Measurements from ENCODE around the gene ECE2. TPM values are rescaled to one million over a fixed set of nuclear protein-coding genes. Genes with fewer than 3 reads are reported as not detected.
A peak's percentile ranks its signal among the peaks of the same experiment; 100 is the strongest.

The ECE2 gene
- total RNA-seq, 3 donors from 2014 or later = not detected

DNA sequence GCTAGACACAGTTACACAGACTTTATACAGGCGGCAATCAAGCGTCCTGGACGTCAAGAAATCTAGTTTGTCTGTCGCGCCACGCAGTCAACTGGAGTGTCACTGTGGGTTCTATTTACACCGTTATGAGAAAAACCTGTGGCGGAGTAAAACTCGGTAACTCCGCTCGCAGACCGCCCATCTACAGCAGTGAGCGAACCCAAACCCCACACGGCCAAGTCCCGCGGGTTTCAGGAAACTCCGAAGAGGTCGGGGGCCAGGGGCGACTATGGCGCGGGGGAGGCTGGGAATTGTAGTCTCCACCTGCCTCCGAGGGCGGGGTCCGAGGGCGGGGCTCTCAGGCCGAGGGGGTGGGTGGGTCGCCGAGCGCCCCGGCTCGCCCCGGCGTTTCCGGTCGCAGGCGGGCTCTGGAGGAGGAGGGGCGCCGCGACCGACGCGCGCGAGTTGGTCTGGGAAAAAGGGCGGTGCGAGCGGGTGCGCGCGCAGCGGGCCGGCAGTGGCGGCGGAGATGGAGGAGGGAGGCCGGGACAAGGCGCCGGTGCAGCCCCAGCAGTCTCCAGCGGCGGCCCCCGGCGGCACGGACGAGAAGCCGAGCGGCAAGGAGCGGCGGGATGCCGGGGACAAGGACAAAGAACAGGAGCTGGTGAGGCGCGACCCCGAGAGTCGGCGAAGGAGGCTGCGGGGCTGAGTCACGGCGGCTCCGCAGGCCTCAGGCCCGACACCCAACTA, 23.1 kb downstream of the ECE2 start, which contains the start of gene PSMD2:
Gene PSMD2 (plus strand): TSS at position 483 of the 729 bp plus-strand sequence. CDS start 26 bp downstream, at position 509.
- peaks cover 0 to 8% of the 10 kb centered on the region in 2 donors for H3K4me1 ChIP-seq
- H3K36me3 ChIP-seq = no peaks in the 10 kb centered on the region
- H3K27me3 ChIP-seq = no peaks in the 10 kb centered on the region
- peak within 1 kb of the TSS; percentile 85 to 92 for H3K27ac ChIP-seq
- DNase-seq (ENCODE audit: low spot score in 2 of 2) = peak; percentile 96 to 99
- no peaks in the 10 kb centered on the region for H3K9me3 ChIP-seq
- intact Hi-C loops (cut with DNase I; ENCODE audit: low total_unique reads) = no loop called here
- H3K4me3 ChIP-seq = peak within 1 kb of the TSS; percentile 81 to 93 (median 88)
- TF ChIP-seq, protein P1, sequence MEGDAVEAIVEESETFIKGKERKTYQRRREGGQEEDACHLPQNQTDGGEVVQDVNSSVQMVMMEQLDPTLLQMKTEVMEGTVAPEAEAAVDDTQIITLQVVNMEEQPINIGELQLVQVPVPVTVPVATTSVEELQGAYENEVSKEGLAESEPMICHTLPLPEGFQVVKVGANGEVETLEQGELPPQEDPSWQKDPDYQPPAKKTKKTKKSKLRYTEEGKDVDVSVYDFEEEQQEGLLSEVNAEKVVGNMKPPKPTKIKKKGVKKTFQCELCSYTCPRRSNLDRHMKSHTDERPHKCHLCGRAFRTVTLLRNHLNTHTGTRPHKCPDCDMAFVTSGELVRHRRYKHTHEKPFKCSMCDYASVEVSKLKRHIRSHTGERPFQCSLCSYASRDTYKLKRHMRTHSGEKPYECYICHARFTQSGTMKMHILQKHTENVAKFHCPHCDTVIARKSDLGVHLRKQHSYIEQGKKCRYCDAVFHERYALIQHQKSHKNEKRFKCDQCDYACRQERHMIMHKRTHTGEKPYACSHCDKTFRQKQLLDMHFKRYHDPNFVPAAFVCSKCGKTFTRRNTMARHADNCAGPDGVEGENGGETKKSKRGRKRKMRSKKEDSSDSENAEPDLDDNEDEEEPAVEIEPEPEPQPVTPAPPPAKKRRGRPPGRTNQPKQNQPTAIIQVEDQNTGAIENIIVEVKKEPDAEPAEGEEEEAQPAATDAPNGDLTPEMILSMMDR (IDR thresholded peaks at IDR 0.05) = no peak
- TF ChIP-seq POLR2A (IDR thresholded peaks at IDR 0.05) = peak; percentile 33
- TF ChIP-seq POLR2AphosphoS5 (IDR thresholded peaks at IDR 0.05) = peak; percentile 60 to 69 (median 61)

DNA sequence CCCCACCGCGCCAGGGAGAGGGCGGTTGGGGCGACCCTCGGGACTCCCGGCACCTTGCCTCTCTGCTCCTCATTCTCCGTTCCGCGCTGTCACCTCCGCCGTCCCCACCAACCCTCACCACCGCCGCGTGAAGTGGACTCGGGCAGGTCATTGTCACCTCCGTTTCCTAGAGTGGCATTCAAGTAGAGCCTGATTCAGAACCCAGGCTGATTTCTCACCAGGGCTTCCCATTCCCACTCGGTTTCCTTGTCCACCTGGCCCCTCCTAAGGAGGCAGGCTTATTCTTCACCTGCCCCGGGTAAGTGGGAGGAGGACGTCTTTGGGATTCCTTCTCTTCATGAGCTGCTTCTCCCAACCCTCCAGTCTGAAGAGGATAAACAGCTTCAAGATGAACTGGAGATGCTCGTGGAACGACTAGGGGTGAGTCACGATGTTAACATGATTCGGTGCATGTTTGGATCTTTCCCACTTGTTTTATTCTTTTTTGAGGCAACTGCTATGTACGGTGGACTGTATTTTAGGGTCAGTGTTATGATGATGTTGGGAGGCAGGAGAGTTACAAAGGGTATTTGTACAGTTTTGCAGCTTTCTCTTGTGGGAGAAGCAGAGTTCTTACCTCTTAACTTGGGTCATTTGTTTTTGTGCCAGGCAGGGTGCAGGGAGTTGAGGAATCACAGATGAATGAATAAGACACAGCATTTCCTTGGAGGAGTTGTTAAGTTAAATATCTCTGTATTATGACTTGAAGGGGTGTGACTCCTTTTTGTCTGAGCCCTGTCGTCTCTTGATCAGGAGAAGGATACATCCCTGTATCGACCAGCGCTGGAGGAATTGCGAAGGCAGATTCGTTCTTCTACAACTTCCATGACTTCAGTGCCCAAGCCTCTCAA, 23.9 kb downstream of the ECE2 start:
- H3K27ac ChIP-seq = peak overlapping the region; percentile 68 to 85
- intact Hi-C loops (cut with DNase I; ENCODE audit: low total_unique reads) = no loop called here

DNA sequence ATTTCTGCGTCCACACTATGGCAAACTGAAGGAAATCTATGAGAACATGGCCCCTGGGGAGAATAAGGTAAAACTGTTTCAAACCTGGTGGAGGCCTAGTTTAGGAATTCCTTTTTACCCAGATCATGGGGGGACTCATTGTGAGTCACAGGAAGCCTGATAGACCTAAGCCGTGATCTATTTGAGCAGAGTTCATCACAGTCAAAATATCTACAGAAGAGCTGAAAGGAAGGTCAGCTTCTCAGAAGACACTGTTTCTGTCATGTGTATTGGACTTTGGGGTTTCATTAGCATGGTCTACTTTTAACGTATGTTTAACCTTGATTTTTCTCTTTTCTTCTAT, 24.5 kb downstream of the ECE2 start:
- Histone ChIP-seq H3K4me1 (peaks cover 0 to 8% of the 10 kb centered on the region in 2 donors), H3K9me3 (no peaks in the 10 kb centered on the region), H3K27me3 (no peaks in the 10 kb centered on the region), H3K27ac (no peak overlapping the region), H3K36me3 (no peaks in the 10 kb centered on the region), H3K4me3 (no peak overlapping the region)
- DNase-seq (ENCODE audit: low spot score in 2 of 2) = no peak
- TF ChIP-seq POLR2AphosphoS5 (IDR thresholded peaks at IDR 0.05) = no peak
- TF ChIP-seq, protein P1 (IDR thresholded peaks at IDR 0.05) = no peak
- no peak for TF ChIP-seq POLR2A (IDR thresholded peaks at IDR 0.05)
- intact Hi-C loops (cut with DNase I; ENCODE audit: low total_unique reads) = no loop called here

More for the DNA sequence above, 23.9 kb downstream of the ECE2 start:
- TF ChIP-seq, protein P1 (IDR thresholded peaks at IDR 0.05) = no peak
- no peak for TF ChIP-seq POLR2A (IDR thresholded peaks at IDR 0.05)
- TF ChIP-seq POLR2AphosphoS5 (IDR thresholded peaks at IDR 0.05) = no peak
- no peaks in the 10 kb centered on the region for H3K9me3 ChIP-seq
- no peak for DNase-seq (ENCODE audit: low spot score in 2 of 2)
- H3K27me3 ChIP-seq = no peaks in the 10 kb centered on the region
- no peaks in the 10 kb centered on the region for H3K36me3 ChIP-seq
- H3K4me3 ChIP-seq = peak overlapping the region; percentile 81 to 93 (median 88)
- H3K4me1 ChIP-seq = peaks cover 0 to 8% of the 10 kb centered on the region in 2 donors

DNA sequence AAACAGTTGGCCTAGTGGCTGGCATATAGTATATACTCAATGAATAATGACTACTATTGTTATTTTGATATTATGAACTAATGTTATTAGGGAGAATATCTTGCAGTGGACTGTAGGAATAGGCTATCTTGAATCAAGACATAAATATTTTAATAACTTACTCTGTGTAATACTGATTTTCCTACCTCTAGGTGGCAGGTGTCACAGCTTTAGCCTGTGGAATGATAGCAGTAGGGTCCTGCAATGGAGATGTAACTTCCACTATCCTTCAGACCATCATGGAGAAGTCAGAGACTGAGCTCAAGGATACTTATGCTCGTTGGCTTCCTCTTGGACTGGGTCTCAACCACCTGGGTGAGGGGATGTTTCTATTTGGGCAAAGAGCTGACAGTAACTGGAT, 29.8 kb downstream of the ECE2 start:
- Histone ChIP-seq H3K36me3 (no peaks in the 10 kb centered on the region), H3K27me3 (no peaks in the 10 kb centered on the region), H3K4me1 (no peaks in the 10 kb centered on the region), H3K9me3 (no peaks in the 10 kb centered on the region), H3K4me3 (no peak overlapping the region), H3K27ac (no peak overlapping the region)
- no peak for DNase-seq (ENCODE audit: low spot score in 2 of 2)
- intact Hi-C loops (cut with DNase I; ENCODE audit: low total_unique reads) = no loop called here
- TF ChIP-seq, protein P1 (IDR thresholded peaks at IDR 0.05) = peak in 1 of 3 donors; percentile 19
- TF ChIP-seq POLR2AphosphoS5 (IDR thresholded peaks at IDR 0.05) = no peak

All from breast epithelium (tissue), 4 donors.